DMS53 (cell line): ENCODE data around the gene RNF224.

Experiments
- DNase-seq: peaks from one replicate; lab custom pipeline; 2025; lab: John Stamatoyannopoulos, UW

RNF224 gene

GRCh38 chr9:137254624-137255447, 27.5 kb downstream of the RNF224 start, which contains the start of gene NELFB:
Gene NELFB (plus strand): TSS chr9:137255327.
- peak; percentile 93 for DNase-seq

- peak; percentile 74 for DNase-seq
Observed at GRCh38 chr9:137255448-137256114, 28.3 kb downstream of the RNF224 start.

- DNase-seq = no peak
Observed at GRCh38 chr9:137256362-137256761, 29.1 kb downstream of the RNF224 start.

GRCh38 chr9:137256856-137257255, 29.6 kb downstream of the RNF224 start:
- DNase-seq = no peak

- peak; percentile 55 for DNase-seq
Observed at GRCh38 chr9:137262173-137262908, 35.0 kb downstream of the RNF224 start.

GRCh38 chr9:137262909-137263285, 35.6 kb downstream of the RNF224 start:
- DNase-seq = no peak

GRCh38 chr9:137263506-137263905, 36.2 kb downstream of the RNF224 start:
- no peak for DNase-seq

- DNase-seq = no peak
Observed at GRCh38 chr9:137264067-137264466, 36.8 kb downstream of the RNF224 start.

GRCh38 chr9:137265496-137266161, 38.3 kb downstream of the RNF224 start:
- no peak for DNase-seq

GRCh38 chr9:137266162-137266527, 38.8 kb downstream of the RNF224 start:
- no peak for DNase-seq

- no peak for DNase-seq
Observed at GRCh38 chr9:137266585-137267453, 39.5 kb downstream of the RNF224 start.

GRCh38 chr9:137267933-137268355, 40.6 kb downstream of the RNF224 start:
- DNase-seq = no peak

GRCh38 chr9:137268538-137269201, 41.4 kb downstream of the RNF224 start:
- DNase-seq = no peak

- DNase-seq = peak; percentile 80
Observed at GRCh38 chr9:137269231-137269772, 42.0 kb downstream of the RNF224 start.

GRCh38 chr9:137270929-137271695, 43.8 kb downstream of the RNF224 start:
- no peak for DNase-seq

- no peak for DNase-seq
Observed at GRCh38 chr9:137271696-137272076, 44.4 kb downstream of the RNF224 start.

- peak; percentile 85 for DNase-seq
Observed at GRCh38 chr9:137272241-137273094, 45.2 kb downstream of the RNF224 start.

GRCh38 chr9:137273095-137273490, 45.8 kb downstream of the RNF224 start:
- DNase-seq = peak; percentile 91
